G401 (cell line): Measurements from ENCODE around the gene SLC9A9. TPM values are rescaled to one million over a fixed set of nuclear protein-coding genes. Genes with fewer than 3 reads are reported as not detected.

ENCODE experiments used
- DNase-seq: peaks from one replicate; pipeline ENCODE4 v3.0.0-alpha.2; 2015; ENCODE audit warnings: low spot score
- in situ Hi-C: cut with HindIII; loops from 2 replicates; pipeline ENCODE4 v1.10.0; 2016; ENCODE audit warnings: low sequenced_read_pairs, mixed read lengths
- total RNA-seq: library from RNA; depleted of rRNA; stranded (reverse); fragments of >200 nt; shearing (Covaris generic); gene quantifications from 2 replicates; pipeline ENCODE4 v1.2.3, GENCODE V29; 2014

SLC9A9 gene
- total RNA-seq, 1 experiment from 2014 or later: not detected

- in situ Hi-C loops: no loop called here
- DNase-seq: no peak
These were observed 488.0 kb downstream of the SLC9A9 start for GRCh38 chr3:143360244-143360643.

GRCh38 chr3:143358793-143359491 is 489.3 kb downstream of the SLC9A9 start:
- in situ Hi-C loops: no loop called here
- DNase-seq: no peak

GRCh38 chr3:143358155-143358792 is 490.0 kb downstream of the SLC9A9 start:
- in situ Hi-C loops: no loop called here
- no peak for DNase-seq

GRCh38 chr3:143357700-143358099 is 490.6 kb downstream of the SLC9A9 start:
- in situ Hi-C loops: no loop called here
- DNase-seq: no peak

- in situ Hi-C loops: no loop called here
- no peak for DNase-seq
These were observed 491.4 kb downstream of the SLC9A9 start for GRCh38 chr3:143356839-143357238.

GRCh38 chr3:143354342-143354741 is 493.9 kb downstream of the SLC9A9 start:
- in situ Hi-C loops: no loop called here
- no peak for DNase-seq

GRCh38 chr3:143352850-143353550 is 495.3 kb downstream of the SLC9A9 start:
- DNase-seq: no peak
- in situ Hi-C loops: no loop called here

- in situ Hi-C loops: no loop called here
- no peak for DNase-seq
These were observed 496.2 kb downstream of the SLC9A9 start for GRCh38 chr3:143351895-143352608.

GRCh38 chr3:143351354-143351753 is 496.9 kb downstream of the SLC9A9 start:
- DNase-seq: no peak
- in situ Hi-C loops: no loop called here

GRCh38 chr3:143349455-143349854 is 498.8 kb downstream of the SLC9A9 start:
- in situ Hi-C loops: no loop called here
- DNase-seq: no peak

GRCh38 chr3:143348486-143349327 is 499.6 kb downstream of the SLC9A9 start:
- in situ Hi-C loops: no loop called here
- DNase-seq: no peak

- in situ Hi-C loops: no loop called here
These were observed 503.6 kb downstream of the SLC9A9 start for GRCh38 chr3:143344516-143345165.

GRCh38 chr3:143343944-143344343 is 504.3 kb downstream of the SLC9A9 start:
- in situ Hi-C loops: no loop called here
- no peak for DNase-seq

More at GRCh38 chr3:143344516-143345165, 503.6 kb downstream of the SLC9A9 start:
- no peak for DNase-seq

- no peak for DNase-seq
- in situ Hi-C loops: no loop called here
These were observed 505.2 kb downstream of the SLC9A9 start for GRCh38 chr3:143343031-143343430.

GRCh38 chr3:143339451-143339850 is 508.8 kb downstream of the SLC9A9 start:
- no peak for DNase-seq
- in situ Hi-C loops: no loop called here

GRCh38 chr3:143337387-143337786 is 510.9 kb downstream of the SLC9A9 start:
- in situ Hi-C loops: no loop called here
- no peak for DNase-seq

- no peak for DNase-seq
- in situ Hi-C loops: no loop called here
These were observed 514.0 kb downstream of the SLC9A9 start for GRCh38 chr3:143334231-143334630.

GRCh38 chr3:143333367-143333766 is 514.9 kb downstream of the SLC9A9 start:
- no peak for DNase-seq

More at GRCh38 chr3:143333367-143333766, 514.9 kb downstream of the SLC9A9 start:
- in situ Hi-C loops: no loop called here
